H1 (cell line): ENCODE measurements around the gene C20orf96. TPM values are rescaled to one million over a fixed set of nuclear protein-coding genes. Genes with fewer than 3 reads are reported as not detected.

ENCODE experiments used
- BCL11A ChIP-seq, 2 experiments: IDR thresholded peaks; one replicate each; pipeline ENCODE4 v1.6.1; 2011; ENCODE audit warnings: low read depth in 2 of 2, low read length in 2 of 2, mild to moderate bottlenecking in 2 of 2
- TBP ChIP-seq: IDR thresholded peaks from 2 replicates; pipeline ENCODE4 v1.6.1; 2011; ENCODE audit warnings: low read depth, low read length, improper control_type of control experiment
- polyA plus RNA-seq, 7 experiments: library from polyadenylated mRNA; depleted of rRNA in 3 of 7; stranded (reverse) in 5 of 7; unstranded in 2 of 7; fragments of >200 nt in 5 of 7; fragments of 200-250 nt in 2 of 7; gene quantifications; 1 replicate in 5 of 7; 2 replicates in 1 of 7; 4 replicates in 1 of 7; pipeline versions ENCODE4 v1.2.1 to v1.2.3, GENCODE V29; 2011 to 2013; ENCODE audit warnings: missing spikeins in 2 of 7, mixed read lengths in 2 of 7
- total RNA-seq: library from RNA; stranded (reverse); fragmentation: NEBNext Ultra II Directional; extraction: Animal tissue kit (Norgen Biotek cat#: 25700); gene quantifications from 2 replicates; pipeline ENCODE4 v1.2.1, GENCODE V29; 2021
- TF ChIP-seq, protein P1 (sequence below): fragments of 300-600 bp; sonication (generic); IDR thresholded peaks from 2 replicates; pipeline ENCODE4 v1.7.1; 2012; ENCODE audit warnings: low read length, moderate library complexity, mild to moderate bottlenecking, inconsistent platforms; ENCODE audit not compliant: insufficient replicate concordance

C20orf96 gene
- total and polyA plus RNA-seq, 2 of the 8 experiments (the other 6 are each of a cell fraction or from before 2014, with no cell fraction given), result 19.2 to 21.0 TPM

DNA sequence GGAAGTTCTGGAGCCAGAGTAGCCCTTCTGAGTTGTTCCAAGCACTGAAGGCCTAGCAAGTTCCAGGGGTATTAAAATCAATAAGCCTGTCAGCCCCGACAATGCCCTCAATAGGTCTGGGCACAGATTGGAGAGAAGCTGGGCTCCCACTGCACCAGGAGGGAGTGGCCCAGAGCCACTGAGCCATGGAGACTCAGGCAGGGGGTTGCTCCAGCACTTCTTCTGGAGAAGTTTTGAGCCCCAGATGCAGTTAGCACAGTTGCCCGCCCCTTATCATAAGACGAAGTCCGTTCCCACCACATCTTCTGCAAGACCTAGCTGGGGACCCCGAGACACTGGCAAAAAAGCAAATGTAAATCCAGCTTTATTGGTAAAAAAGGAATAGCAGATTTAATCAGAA is 20.0 kb downstream of the C20orf96 start (continued):
- TF ChIP-seq, protein P1, sequence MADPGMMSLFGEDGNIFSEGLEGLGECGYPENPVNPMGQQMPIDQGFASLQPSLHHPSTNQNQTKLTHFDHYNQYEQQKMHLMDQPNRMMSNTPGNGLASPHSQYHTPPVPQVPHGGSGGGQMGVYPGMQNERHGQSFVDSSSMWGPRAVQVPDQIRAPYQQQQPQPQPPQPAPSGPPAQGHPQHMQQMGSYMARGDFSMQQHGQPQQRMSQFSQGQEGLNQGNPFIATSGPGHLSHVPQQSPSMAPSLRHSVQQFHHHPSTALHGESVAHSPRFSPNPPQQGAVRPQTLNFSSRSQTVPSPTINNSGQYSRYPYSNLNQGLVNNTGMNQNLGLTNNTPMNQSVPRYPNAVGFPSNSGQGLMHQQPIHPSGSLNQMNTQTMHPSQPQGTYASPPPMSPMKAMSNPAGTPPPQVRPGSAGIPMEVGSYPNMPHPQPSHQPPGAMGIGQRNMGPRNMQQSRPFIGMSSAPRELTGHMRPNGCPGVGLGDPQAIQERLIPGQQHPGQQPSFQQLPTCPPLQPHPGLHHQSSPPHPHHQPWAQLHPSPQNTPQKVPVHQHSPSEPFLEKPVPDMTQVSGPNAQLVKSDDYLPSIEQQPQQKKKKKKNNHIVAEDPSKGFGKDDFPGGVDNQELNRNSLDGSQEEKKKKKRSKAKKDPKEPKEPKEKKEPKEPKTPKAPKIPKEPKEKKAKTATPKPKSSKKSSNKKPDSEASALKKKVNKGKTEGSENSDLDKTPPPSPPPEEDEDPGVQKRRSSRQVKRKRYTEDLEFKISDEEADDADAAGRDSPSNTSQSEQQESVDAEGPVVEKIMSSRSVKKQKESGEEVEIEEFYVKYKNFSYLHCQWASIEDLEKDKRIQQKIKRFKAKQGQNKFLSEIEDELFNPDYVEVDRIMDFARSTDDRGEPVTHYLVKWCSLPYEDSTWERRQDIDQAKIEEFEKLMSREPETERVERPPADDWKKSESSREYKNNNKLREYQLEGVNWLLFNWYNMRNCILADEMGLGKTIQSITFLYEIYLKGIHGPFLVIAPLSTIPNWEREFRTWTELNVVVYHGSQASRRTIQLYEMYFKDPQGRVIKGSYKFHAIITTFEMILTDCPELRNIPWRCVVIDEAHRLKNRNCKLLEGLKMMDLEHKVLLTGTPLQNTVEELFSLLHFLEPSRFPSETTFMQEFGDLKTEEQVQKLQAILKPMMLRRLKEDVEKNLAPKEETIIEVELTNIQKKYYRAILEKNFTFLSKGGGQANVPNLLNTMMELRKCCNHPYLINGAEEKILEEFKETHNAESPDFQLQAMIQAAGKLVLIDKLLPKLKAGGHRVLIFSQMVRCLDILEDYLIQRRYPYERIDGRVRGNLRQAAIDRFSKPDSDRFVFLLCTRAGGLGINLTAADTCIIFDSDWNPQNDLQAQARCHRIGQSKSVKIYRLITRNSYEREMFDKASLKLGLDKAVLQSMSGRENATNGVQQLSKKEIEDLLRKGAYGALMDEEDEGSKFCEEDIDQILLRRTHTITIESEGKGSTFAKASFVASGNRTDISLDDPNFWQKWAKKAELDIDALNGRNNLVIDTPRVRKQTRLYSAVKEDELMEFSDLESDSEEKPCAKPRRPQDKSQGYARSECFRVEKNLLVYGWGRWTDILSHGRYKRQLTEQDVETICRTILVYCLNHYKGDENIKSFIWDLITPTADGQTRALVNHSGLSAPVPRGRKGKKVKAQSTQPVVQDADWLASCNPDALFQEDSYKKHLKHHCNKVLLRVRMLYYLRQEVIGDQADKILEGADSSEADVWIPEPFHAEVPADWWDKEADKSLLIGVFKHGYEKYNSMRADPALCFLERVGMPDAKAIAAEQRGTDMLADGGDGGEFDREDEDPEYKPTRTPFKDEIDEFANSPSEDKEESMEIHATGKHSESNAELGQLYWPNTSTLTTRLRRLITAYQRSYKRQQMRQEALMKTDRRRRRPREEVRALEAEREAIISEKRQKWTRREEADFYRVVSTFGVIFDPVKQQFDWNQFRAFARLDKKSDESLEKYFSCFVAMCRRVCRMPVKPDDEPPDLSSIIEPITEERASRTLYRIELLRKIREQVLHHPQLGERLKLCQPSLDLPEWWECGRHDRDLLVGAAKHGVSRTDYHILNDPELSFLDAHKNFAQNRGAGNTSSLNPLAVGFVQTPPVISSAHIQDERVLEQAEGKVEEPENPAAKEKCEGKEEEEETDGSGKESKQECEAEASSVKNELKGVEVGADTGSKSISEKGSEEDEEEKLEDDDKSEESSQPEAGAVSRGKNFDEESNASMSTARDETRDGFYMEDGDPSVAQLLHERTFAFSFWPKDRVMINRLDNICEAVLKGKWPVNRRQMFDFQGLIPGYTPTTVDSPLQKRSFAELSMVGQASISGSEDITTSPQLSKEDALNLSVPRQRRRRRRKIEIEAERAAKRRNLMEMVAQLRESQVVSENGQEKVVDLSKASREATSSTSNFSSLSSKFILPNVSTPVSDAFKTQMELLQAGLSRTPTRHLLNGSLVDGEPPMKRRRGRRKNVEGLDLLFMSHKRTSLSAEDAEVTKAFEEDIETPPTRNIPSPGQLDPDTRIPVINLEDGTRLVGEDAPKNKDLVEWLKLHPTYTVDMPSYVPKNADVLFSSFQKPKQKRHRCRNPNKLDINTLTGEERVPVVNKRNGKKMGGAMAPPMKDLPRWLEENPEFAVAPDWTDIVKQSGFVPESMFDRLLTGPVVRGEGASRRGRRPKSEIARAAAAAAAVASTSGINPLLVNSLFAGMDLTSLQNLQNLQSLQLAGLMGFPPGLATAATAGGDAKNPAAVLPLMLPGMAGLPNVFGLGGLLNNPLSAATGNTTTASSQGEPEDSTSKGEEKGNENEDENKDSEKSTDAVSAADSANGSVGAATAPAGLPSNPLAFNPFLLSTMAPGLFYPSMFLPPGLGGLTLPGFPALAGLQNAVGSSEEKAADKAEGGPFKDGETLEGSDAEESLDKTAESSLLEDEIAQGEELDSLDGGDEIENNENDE, result no peak
- TF ChIP-seq TBP, result no peak
- no peak for TF ChIP-seq BCL11A (IDR thresholded peaks at IDR 0.05; ENCODE audit: low read depth in 2 of 2, low read length in 2 of 2)
